Activated CD4-positive, CD25-positive, alpha-beta regulatory T cell treated with anti-CD3 and anti-CD28 coated beads, Interleukin-2, amount 50 U/mL, for 16 hours (primary cell): ENCODE measurements around the gene CYP1A1.
"Not testable (repeated sequence)": the region's sequence is repeated elsewhere in the genome, so short reads cannot be mapped to it uniquely, and the experiment has no call there.

Experiments used
- DNase-seq: peaks from one replicate; pipeline ENCODE4 v3.0.0-alpha.2; 2020; ENCODE audit warnings: low read depth, low spot score

CYP1A1 gene

DNA sequence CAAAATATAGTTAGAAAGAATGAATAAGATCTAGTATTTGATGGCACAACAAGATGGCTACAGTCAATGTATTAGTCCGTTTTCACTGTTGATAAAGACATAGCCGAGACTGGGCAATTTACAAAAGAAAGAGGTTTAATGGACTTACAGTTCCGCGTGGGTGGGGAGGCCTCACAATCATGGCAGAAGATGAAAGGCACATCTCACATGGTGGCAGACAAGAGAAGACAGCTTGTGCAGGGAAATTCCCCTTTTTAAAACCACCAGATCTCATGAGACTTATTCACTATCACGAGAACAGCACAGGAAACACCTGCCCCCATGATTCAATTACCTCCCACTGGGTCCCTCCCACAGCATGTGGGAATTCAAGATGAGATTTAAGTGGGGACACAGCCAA is 12.9 kb upstream of the CYP1A1 start:
- not testable (repeated sequence) for DNase-seq

DNA sequence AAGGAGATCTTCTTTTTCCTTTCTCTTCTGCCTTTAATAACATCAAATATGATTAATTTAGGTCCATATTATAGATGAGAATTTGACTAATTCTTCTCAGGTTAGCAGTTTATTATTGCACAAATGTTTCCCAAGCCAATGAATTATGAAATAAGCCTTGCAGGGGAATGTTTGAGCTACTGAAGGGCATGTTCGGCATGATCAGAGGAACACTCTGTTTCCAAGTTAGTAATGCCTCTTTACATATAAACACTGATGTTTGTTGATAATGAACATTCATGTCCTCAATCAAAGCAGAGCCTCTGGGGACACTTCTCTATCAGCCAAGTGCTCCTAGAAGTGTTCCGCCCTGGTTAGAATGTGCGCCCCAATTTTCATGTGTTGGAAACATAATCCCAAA is 10.0 kb upstream of the CYP1A1 start:
- no peak for DNase-seq

DNA sequence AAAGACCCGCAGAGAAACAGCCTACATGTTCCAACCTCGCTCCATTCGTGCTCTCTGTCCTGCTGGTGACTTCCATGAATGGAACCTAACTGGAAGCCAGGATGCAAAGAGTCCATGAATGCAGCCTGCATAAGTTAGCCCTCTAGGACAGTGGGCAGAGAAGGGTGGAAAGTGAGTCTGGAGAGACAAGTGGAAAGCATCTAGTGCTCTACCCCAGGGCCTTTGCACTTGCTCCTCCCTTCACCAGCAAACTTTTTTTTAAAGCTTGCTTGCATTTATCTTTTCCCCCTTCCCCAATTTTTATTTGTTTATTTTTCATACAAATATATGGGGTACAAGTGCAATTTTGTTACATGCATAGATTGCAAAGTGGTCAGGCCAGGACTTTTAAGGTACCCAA is 7.9 kb upstream of the CYP1A1 start:
- DNase-seq: no peak

DNA sequence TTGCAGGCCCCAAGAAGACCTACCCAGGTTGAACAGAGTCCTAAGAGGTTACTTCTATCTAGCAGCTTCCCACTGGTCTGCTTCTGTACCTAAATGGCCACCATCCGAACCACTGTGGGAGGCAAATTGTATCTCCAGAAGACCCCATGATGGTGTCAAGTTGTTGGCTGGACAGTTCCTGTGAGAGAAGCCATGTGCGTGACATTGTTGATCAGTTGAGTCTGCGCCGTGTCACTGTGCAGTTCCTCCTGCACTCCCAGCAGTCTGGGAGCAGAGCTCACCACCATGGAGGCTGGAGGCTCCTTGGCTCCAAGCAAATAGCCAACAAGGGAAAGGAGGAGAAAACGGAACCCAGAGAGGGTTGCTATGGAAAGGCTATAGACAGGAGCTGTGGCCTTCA is 7.5 kb upstream of the CYP1A1 start:
- no peak for DNase-seq

DNA sequence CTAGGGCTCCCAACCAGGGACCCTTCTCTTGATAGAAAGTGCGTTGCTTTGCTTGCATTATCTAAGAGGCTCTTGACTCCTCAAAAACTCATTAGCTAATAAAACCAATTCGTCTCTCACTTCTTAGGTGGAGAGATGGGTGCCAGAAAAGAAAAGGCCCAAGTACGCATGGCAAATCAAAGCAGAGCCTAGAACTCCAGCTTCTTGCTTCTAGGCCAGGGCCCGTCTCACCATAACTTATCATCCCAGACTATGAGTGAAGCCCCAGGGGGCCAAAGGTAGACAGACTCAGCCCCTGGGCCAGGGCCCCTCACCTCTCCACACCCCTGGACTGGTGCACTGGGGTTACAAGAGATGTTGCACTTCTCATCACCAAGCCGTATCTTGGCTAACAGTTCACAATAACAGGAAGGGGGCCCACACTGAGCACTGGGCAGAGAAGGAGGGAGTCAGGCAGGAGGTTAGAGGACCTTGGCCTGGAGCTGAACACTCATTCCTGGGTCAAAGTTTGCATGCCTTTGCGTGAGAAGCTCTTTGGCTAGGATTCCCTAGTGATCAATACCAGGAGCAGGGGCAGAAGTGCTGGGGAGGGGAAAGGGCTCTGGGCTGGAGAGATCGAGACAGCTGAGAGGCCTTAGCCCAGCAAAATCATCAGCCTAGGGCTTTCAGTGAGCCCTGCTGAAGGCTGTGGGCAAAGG is 5.4 kb upstream of the CYP1A1 start:
- DNase-seq: no peak

DNA sequence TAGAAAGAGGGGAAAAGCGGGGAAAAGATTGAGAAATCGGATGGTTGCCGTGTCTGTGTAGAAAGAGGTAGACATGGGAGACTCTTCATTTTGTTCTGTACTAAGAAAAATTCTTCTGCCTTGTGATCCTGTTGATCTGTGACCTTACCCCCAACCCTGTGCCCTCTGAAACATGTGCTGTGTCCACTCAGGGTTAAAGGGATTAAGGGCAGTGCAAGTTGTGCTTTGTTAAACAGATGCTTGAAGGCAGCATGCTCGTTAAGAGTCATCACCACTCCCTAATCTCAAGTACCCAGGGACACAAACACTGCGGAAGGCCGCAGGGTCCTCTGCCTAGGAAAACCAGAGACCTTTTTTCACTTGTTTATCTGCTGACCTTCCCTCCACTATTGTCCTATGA is 4.0 kb upstream of the CYP1A1 start:
- not testable (repeated sequence) for DNase-seq

DNA sequence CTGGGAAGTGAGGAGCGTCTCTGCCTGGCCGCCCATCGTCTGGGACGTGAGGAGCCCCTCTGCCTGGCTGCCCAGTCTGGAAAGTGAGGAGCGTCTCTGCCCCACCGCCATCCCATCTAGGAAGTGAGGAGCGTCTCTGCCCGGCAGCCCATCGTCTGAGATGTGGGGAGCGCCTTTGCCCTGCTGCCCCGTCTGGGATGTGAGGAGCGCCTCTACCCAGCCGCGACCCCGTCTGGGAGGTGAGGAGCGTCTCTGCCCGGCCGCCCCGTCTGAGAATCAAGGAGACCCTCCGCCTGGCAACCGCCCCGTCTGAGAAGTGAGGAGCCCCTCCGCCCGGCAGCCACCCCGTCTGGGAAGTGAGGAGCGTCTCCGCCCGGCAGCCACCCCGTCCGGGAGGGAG is 3.4 kb upstream of the CYP1A1 start:
- DNase-seq: not testable (repeated sequence)

DNA sequence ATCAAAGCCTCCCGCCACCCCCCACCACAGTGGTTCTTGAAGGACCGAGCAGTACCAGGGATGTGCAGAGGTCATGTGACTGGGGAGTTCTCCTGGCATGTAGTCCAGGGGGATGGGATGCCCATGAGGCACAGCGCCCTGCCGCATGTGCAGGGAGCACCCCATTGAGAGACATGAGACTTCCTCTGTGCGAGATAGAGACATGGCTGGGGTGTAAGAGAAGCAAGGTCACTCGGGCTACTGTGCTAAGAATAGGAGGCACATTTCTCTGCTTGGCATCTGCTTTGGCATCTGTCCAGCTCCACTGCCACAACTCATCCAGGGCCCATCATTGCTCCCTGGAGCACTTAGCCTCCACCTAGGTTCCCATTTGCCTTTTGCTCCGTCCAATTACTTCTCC is 2.4 kb upstream of the CYP1A1 start:
- no peak for DNase-seq

DNA sequence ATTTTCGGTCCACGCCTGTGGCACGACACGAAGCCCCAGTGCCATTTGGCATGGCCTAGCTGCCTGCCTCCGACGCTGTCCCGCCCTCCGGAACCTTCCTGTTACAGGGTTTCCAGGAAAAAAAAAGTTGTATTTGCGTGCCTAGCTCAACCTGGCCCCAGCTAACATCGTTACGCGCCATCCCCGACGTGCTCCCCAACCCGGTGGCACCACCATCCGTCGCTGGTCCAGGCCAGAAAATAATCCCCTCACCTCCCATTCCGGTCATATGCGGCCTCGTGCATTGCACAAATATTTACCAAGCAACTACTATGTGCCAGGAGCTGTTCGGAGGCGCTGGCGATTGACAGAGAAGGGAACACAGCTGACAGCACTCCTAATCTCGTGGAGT is 1.4 kb upstream of the CYP1A1 start:
- DNase-seq: no peak

DNA sequence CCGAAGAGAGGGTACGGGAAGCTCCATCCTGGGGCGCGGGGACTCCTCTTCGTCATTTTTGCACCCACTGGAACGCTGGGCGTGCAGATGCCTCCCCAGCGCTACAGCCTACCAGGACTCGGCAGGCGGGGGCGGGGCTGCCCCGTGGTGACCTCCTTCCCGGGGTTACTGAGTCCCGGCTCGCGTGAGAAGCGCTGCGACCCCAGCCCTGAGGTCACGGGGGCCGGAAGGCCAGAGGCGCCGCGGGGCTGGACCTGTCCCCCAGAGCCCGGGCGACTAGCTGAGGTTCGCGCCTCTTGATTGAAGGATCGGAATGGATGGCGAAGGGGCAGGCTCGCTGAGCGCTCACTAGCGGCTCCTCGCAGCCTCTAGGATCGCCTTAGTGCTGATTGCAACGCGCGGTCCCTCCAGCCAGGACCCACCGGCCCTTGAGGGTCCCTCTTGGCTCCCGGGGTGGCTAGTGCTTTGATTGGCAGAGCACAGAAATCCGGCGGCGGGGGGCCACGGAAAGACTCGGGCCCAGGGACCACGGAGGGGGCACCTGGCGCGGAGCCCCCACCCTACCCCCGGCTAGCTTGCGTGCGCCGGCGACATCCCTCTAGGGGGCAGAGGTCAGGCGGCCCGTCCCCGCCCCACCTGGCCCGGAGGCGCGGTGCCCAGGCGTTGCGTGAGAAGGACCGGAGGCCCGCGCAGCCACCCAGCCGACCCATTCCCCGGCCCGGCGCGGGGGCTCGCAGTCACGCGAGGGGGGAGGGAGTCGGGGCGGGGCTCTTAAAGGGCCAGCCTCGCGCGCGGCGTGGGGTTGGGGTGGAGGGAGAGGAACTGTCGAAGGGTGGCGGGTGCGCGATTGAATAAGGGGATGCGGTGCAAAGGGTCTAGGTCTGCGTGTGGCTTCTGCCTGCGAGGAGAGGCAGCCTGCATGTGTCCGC is 781 bp upstream of the CYP1A1 start:
- peak; percentile 21 for DNase-seq

DNA sequence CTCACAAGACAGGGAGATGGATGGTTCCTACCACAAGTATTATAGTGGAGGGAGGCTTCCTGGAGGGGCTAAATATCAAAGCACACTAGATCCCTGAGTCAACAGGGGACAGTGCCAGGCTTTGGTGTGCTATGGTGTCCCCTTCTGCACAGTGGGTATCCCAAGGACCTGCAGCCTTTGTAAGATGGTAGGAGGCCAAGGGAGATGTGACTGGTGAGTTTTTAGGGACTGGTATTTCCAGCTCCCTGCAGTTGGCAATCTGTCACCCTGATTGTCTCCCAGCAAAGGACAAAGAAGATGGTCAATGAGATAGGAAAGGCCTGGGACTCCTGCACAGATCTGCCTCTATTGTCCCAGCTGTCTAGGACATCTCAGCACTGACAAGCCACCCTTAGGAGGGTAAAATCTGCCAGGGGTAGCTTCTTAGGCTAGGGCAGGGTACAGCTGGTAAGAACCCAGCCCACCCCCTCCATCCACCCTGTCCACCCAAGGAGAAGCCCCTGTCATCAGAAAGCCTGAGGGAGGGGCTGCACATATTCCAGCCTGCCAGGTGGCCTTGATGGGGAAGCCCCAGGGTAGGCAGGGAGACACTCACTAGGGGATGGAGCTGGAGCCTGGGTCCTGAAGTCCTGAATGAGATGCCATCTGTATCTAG is 631 bp downstream of the CYP1A1 start:
- no peak for DNase-seq

DNA sequence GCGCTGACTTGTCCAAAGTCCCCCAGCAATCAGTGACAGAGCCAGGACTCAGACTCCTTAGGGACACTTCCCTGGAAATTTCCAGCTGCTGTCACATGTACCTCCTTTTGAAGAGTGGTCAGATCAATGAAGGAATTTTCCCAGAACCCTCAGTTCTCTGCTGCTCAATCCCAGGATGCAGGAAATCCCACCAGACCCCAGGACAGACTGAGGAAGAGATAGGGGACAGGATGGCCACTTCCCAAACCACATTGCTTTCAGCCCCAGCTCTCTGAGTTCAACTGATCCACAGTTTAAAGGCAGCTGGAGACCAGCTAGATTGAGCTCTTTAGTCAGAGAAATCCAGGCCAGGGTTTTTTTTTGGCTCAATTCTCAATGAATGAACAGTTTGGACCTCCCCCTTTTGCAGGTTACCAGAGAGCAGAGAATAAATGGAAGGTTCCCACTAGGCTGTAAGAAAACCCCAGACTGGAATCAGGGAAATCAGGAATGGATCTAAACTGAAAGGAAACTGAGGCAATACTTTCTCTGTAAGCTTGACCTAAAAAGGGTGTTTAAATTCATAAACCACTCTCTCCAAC is 1.5 kb downstream of the CYP1A1 start:
- DNase-seq: no peak

DNA sequence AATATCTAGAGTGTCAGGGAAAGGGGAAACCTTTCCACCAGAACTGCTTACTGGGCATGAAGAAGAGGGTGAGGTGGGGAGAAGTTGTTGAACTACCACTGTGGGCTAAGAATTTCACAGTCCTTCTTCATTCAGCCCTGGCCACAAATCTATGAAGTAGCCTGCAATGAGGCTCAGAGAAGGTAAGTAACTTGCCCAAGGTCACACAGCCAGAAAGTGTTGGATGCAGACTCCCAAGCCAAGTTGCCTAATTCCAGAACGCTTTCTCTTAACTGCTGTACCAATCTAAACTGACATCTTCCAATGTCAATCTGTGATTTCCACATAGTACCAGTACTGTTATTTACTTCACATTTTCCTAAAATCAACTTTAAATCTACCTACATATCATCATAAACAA is 2.1 kb downstream of the CYP1A1 start:
- no peak for DNase-seq

DNA sequence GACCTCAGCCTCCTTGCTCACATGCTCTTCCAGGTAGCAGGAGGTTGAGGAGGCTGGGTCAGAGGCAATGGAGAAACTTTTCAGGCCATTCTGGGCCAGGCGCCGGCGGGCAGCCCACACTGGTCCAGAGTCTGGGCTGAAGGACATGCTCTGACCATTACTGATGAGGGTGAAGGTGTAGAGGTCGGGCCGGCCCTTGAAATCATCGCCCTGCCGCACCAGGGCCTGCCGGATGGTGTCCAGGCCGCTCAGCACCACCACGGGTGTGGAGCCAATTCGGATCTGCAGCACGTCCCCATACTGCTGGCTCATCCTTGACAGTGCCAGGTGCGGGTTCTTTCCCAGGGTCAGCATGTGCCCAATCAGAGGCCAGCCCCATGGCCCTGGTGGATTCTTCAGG is 2.7 kb downstream of the CYP1A1 start:
- no peak for DNase-seq

DNA sequence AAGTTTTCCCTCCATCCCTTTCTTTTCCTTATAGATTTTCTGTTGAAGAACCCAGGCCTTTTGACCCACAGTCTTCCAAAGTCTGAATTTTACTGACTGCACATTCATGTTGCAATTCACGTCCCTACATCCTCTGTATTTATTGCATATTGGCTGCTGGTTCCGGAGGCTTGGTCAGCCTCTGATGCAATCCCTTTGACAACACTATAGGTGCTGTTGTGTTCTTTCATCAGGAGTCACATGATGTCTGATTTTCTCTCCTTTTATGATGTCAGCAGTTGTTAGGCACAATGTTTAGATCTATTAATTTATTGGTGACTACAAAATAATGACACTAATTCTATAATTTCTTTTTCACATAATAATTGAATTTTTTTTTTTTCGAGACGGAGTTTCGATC is 8.7 kb downstream of the CYP1A1 start:
- no peak for DNase-seq

DNA sequence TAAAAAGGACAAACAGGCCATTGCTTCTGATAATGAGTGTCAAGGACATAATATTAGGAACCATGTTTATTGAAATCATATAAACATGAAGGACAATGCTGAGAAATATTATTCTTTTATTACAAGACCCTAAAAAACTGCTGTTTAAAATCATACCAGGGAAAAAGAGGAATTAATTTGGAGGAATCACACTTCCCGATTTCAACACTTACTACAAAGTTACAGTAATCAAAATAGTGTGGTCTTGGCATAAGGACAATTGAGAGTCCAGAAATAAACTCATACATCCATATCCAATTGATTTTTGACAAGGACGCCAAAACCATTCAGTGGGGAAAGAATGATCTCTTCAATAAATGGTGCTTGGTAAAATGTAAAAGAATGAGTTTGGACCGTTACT is 13.0 kb downstream of the CYP1A1 start:
- no peak for DNase-seq

DNA sequence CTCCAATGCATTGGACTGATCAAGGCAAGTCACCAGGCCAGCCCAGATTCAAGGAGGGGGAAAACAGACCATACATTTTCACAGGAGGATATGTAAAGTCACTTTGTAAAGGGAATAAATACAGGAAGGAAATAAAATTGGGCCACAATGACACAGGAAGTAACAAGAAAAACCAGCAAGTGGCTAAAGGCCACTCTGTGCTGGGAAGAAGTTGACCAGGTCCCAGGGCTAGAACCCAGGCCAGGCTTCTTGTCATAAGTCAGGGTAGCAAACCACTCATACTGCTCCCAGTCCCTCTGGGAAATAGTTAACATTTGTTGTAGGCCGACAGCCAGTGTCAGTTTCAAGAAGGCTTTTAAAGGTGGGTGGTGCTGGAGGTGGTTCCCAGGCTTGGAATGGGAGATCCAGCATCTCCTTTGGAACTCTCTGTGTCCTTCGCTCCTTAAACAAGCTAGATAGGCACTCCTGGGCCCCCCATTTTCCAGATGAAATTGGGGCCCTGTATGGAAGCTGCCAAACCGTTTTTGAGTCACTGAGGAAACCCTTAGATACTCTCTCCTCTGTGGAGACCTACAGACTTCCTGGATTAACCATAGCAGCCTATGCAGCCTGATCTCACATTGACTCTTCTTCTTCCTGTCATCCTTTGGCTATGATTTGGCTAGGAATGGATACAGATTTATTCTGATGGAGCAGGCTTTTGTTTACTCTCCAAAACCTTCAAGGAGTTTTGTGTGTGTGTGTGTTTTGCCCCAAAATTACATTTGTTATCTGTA is 14.8 kb downstream of the CYP1A1 start:
- no peak for DNase-seq

DNA sequence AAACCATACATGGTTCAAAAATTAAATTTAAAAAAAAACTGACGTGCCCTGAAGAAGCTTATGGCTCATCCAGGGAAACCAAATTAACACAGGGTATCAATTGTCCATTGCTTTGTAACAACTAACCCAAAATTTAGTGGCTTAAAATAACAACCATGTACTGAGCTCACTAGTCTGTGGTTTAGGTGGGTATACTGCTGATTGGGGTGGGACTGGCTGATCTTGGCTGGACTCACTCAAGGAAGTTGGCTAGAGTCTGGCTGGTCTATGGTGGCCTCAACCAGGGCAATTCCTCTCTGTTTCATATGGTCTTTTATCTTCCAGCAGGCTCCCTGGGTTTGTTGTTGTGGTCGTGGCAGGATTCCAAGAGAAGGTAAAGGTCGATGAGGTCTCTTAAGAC is 15.4 kb downstream of the CYP1A1 start:
- no peak for DNase-seq

DNA sequence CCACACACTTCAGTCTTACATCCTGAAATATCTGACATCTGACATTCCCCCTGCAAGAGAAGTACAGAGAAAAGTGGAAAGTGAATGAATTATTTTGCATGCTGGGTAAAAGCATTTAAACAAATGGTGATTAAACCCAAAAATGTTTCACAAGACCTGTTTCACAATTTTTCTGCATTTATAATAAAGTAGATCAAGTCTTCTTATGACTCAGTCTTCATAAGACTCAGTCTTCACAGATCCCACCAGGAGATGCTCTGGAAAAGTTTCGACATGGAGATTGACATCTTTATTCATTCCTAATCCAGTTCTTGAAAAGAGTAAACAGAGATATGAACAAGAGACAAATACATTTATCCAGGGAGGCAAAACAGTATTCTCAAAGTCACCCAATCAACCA is 16.3 kb downstream of the CYP1A1 start:
- no peak for DNase-seq

DNA sequence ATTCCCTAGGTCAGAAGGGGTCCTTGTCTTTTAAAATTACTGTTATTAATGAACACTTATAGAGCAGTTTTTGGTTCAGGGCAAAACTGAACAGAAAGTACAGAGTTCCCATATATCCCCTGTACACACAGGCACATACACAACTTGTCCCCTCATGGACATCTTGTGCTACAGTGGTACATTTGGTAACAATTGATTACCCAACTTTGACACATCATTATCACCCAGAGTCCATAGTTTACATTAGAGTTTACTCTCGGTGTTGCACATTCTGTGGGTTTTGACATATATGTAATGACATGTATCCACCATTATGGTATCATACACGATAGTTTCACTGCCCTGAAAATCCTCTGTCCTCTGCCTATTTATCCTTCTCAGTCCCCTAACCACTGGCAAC is 28.5 kb downstream of the CYP1A1 start:
- no peak for DNase-seq

DNA sequence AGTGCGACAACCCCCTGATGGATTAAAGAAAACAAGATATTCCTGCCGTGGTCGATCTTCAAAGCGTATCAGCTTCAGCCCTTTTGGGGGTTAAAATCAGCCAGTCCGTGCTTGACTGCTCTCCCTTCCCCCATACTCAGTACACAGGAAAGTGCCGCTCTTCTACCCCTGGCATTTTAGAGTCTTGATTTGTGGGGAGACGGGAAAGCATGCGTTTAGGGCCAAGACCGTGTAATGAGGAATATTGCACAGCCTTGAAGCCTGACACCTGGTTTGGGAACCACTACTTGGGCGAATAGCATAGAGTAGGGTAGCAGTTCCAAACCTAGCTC is 29.0 kb downstream of the CYP1A1 start:
- no peak for DNase-seq
